NB4 (cell line): Measurements from ENCODE around the gene UBAP1L.

Experiments used
- POLR2A ChIP-seq: IDR thresholded peaks from 2 replicates; pipeline ENCODE4 v1.6.1; 2011; ENCODE audit warnings: mild to moderate bottlenecking; ENCODE audit not compliant: insufficient read length; ENCODE audit errors: extremely low read depth
- TF ChIP-seq, protein P1 (sequence below): IDR thresholded peaks from one replicate; pipeline ENCODE4 v1.5.1; 2012; ENCODE audit warnings: low read depth, low read length

DNA sequence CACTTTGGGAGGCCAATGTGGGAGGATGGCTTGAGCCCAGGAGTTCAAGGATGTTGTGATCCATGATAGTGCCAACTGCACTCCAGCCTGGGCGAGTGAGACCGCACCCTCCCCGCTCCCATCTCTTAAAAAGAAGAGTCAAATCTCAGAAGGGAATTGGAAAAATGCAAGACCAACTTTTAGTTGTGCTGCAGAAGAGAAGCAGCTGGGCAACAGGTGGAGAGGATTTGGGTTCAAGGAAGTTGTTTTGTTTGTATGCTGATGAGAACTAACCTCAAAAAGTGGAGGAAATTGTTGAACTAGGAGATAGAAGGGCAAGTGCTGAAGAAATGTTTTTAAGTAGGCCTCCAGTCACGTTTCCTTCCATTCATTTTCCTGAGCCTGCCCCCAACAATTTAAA lies 31.4 kb upstream of the UBAP1L start:
- TF ChIP-seq, protein P1, sequence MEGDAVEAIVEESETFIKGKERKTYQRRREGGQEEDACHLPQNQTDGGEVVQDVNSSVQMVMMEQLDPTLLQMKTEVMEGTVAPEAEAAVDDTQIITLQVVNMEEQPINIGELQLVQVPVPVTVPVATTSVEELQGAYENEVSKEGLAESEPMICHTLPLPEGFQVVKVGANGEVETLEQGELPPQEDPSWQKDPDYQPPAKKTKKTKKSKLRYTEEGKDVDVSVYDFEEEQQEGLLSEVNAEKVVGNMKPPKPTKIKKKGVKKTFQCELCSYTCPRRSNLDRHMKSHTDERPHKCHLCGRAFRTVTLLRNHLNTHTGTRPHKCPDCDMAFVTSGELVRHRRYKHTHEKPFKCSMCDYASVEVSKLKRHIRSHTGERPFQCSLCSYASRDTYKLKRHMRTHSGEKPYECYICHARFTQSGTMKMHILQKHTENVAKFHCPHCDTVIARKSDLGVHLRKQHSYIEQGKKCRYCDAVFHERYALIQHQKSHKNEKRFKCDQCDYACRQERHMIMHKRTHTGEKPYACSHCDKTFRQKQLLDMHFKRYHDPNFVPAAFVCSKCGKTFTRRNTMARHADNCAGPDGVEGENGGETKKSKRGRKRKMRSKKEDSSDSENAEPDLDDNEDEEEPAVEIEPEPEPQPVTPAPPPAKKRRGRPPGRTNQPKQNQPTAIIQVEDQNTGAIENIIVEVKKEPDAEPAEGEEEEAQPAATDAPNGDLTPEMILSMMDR: no peak
- TF ChIP-seq POLR2A: no peak
